Neural crest cell (in vitro differentiated cells): ENCODE data around the gene USH1G. TPM values are rescaled to one million over a fixed set of nuclear protein-coding genes. Genes with fewer than 3 reads are reported as not detected.
"Not testable (repeated sequence)": the region's sequence is repeated elsewhere in the genome, so short reads cannot be mapped to it uniquely, and the experiment has no call there.

Experiments
- DNase-seq: peaks from one replicate; pipeline ENCODE4 v3.0.0; 2021; ENCODE audit warnings: low read depth, mixed read lengths, low spot score
- H3K27ac Mint-ChIP-seq: one replicate; pipeline ENCODE4 v1.8.0; 2021; ENCODE audit warnings: mild to moderate bottlenecking, mixed read lengths; ENCODE audit not compliant: unreplicated experiment
- H3K27me3 Mint-ChIP-seq: 2 replicates; pipeline ENCODE4 v1.8.0; 2021; ENCODE audit warnings: low read depth, mild to moderate bottlenecking, mixed read lengths
- H3K36me3 Mint-ChIP-seq: 2 replicates; pipeline ENCODE4 v1.8.0; 2021; ENCODE audit warnings: low read depth, mild to moderate bottlenecking, mixed read lengths
- H3K4me1 Mint-ChIP-seq: 2 replicates; pipeline ENCODE4 v1.8.0; 2021; ENCODE audit warnings: mixed read lengths
- H3K4me3 Mint-ChIP-seq: one replicate; pipeline ENCODE4 v1.8.0; 2021; ENCODE audit warnings: mild to moderate bottlenecking, mixed read lengths
- H3K9me3 Mint-ChIP-seq: 2 replicates; pipeline ENCODE4 v1.8.0; 2021; ENCODE audit warnings: mixed read lengths
- CTCF ChIP-seq: fragments of 200-600 bp; sonication (generic); conservative IDR thresholded peaks from 2 replicates; pipeline ENCODE4 v1.5.0; 2021; ENCODE audit warnings: antibody characterized with exemption, mild to moderate bottlenecking
- total RNA-seq: library from RNA; stranded (reverse); gene quantifications from 2 replicates; pipeline ENCODE4 v1.2.1, GENCODE V29; 2021

Gene USH1G
- total RNA-seq, 1 donor from 2014 or later: not detected

GRCh38 chr17:74970395-74970794, 47.3 kb upstream of the USH1G start:
- no peaks in the 10 kb centered on the region for H3K9me3 Mint-ChIP-seq
- H3K27ac Mint-ChIP-seq: no peak overlapping the region
- peak overlapping the region; percentile 74 for H3K4me3 Mint-ChIP-seq
- peaks cover 5% of the 10 kb centered on the region for H3K4me1 Mint-ChIP-seq
- H3K27me3 Mint-ChIP-seq: peaks cover 43% of the 10 kb centered on the region
- TF ChIP-seq CTCF: no peak
- no peak for DNase-seq
- H3K36me3 Mint-ChIP-seq: no peaks in the 10 kb centered on the region

GRCh38 chr17:74969501-74969900, 46.4 kb upstream of the USH1G start:
- H3K4me1 Mint-ChIP-seq, H3K9me3 Mint-ChIP-seq, H3K4me3 Mint-ChIP-seq, H3K36me3 Mint-ChIP-seq, H3K27ac Mint-ChIP-seq, DNase-seq: not testable (repeated sequence)
- peaks cover 34% of the 10 kb centered on the region for H3K27me3 Mint-ChIP-seq

- Mint-ChIP-seq H3K36me3 (no peaks in the 10 kb centered on the region), H3K4me3 (peak overlapping the region; percentile 51), H3K27ac (no peak overlapping the region), H3K27me3 (peaks cover 23% of the 10 kb centered on the region), H3K9me3 (no peaks in the 10 kb centered on the region), H3K4me1 (peaks cover 5% of the 10 kb centered on the region)
- DNase-seq: no peak
- no peak for TF ChIP-seq CTCF
These were observed 45.3 kb upstream of the USH1G start for GRCh38 chr17:74968361-74968780.

- Mint-ChIP-seq H3K4me3 (no peak overlapping the region), H3K4me1 (peaks cover 3% of the 10 kb centered on the region), H3K9me3 (no peaks in the 10 kb centered on the region), H3K36me3 (no peaks in the 10 kb centered on the region), H3K27ac (peak overlapping the region; percentile 75), H3K27me3 (peaks cover 4% of the 10 kb centered on the region)
- no peak for DNase-seq
- no peak for TF ChIP-seq CTCF
These were observed 42.0 kb upstream of the USH1G start for GRCh38 chr17:74964988-74965622.

GRCh38 chr17:74964246-74964761, 41.2 kb upstream of the USH1G start:
- Mint-ChIP-seq H3K27me3 (peaks cover 7% of the 10 kb centered on the region), H3K4me1 (peaks cover 3% of the 10 kb centered on the region), H3K4me3 (no peak overlapping the region), H3K27ac (no peak overlapping the region), H3K36me3 (no peaks in the 10 kb centered on the region), H3K9me3 (no peaks in the 10 kb centered on the region)
- no peak for DNase-seq
- no peak for TF ChIP-seq CTCF

- Mint-ChIP-seq H3K9me3 (no peaks in the 10 kb centered on the region), H3K4me1 (peaks cover 3% of the 10 kb centered on the region), H3K36me3 (no peaks in the 10 kb centered on the region), H3K27ac (peak overlapping the region; percentile 67), H3K4me3 (no peak overlapping the region), H3K27me3 (peaks cover 10% of the 10 kb centered on the region)
- no peak for DNase-seq
- TF ChIP-seq CTCF: no peak
These were observed 40.6 kb upstream of the USH1G start for GRCh38 chr17:74963656-74964055.
